LNCaP clone FGC (cell line): ENCODE measurements around the gene INPP4B.

Source experiments
- DNase-seq: peaks from one replicate; pipeline ENCODE4 v3.0.0-alpha.2; 2011; ENCODE audit warnings: low read depth
- H3K4me3 ChIP-seq: 2 replicates; pipeline ENCODE4 v1.5.1; 2011; ENCODE audit warnings: mild to moderate bottlenecking, low read depth, low read length, control low read depth
- CTCF ChIP-seq: IDR thresholded peaks from 2 replicates; pipeline ENCODE4 v1.5.1; 2012; ENCODE audit warnings: mild to moderate bottlenecking; ENCODE audit not compliant: control insufficient read depth, insufficient read depth; ENCODE audit errors: extremely low read depth

Gene INPP4B

DNA sequence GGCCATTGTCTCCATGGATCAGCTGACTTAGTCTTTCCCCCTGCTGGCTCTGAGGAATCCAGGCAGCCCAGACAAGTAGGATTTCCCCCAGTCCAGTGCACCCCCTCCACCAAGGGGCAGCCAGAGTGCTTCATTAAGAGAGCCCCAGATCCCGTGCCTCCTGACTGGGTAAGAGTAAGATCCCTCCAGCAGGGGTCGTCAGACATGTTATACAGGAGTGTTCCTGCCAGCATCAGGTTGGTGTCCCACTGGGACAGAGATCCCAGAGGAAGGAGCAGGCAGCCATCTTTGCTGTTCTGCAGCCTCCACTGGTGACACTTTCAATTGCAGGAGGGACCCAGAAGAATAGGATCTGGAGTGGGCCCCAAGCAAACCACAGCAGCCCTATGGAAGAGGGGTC, 29.0 kb upstream of the INPP4B start:
- TF ChIP-seq CTCF, result 0 out of 2 replicates have a peak, but pooled peaks have one; percentile 2
- DNase-seq, result no peak
- no peak overlapping the region for H3K4me3 ChIP-seq

GRCh38 chr4:142874684-142875083, 28.6 kb upstream of the INPP4B start:
- no peak overlapping the region for H3K4me3 ChIP-seq
- no peak for DNase-seq
- no peak for TF ChIP-seq CTCF

GRCh38 chr4:142866685-142867084, 20.6 kb upstream of the INPP4B start:
- no peak for TF ChIP-seq CTCF
- no peak overlapping the region for H3K4me3 ChIP-seq
- no peak for DNase-seq

GRCh38 chr4:142861351-142861750, 15.2 kb upstream of the INPP4B start:
- H3K4me3 ChIP-seq, result no peak overlapping the region
- no peak for DNase-seq
- TF ChIP-seq CTCF, result no peak

GRCh38 chr4:142858965-142859364, 12.9 kb upstream of the INPP4B start:
- no peak for DNase-seq
- TF ChIP-seq CTCF, result no peak
- no peak overlapping the region for H3K4me3 ChIP-seq

GRCh38 chr4:142858446-142858845, 12.3 kb upstream of the INPP4B start:
- no peak for DNase-seq
- no peak overlapping the region for H3K4me3 ChIP-seq
- no peak for TF ChIP-seq CTCF

- DNase-seq, result no peak
- H3K4me3 ChIP-seq, result no peak overlapping the region
- no peak for TF ChIP-seq CTCF
These were observed 10.5 kb upstream of the INPP4B start for GRCh38 chr4:142856576-142856975.
